Kidney (tissue), 14 donors: ENCODE results near the gene LRTM2. TPM values are rescaled to one million over a fixed set of nuclear protein-coding genes. Genes with fewer than 3 reads are reported as not detected.

Experiments
- DNase-seq, 5 donors: peaks; one replicate each; pipeline ENCODE4 v3.0.0-alpha.2; 2013 to 2020
- FAIRE-seq: peaks from 2 replicates; lab custom pipeline; 2012; peaks lifted over from hg19 to GRCh38; lab: Jason Lieb, UNC
- H3K27ac ChIP-seq, 2 donors: one replicate each; pipeline ENCODE4 v1.7.0; 2013; ENCODE audit warnings: low read depth in 2 of 2, low read length in 2 of 2, inconsistent platforms in 1 of 2
- H3K27me3 ChIP-seq: one replicate; pipeline ENCODE4 v1.7.1; 2013; ENCODE audit warnings: low read length, inconsistent platforms; ENCODE audit not compliant: control insufficient read depth, insufficient read depth
- H3K36me3 ChIP-seq, 3 donors: one replicate each; pipeline versions ENCODE4 v1.7.0 to v1.7.1; 2013; ENCODE audit warnings: low read length in 3 of 3, control low read depth in 1 of 3, inconsistent platforms in 1 of 3; ENCODE audit not compliant: insufficient read depth in 3 of 3, control insufficient read depth in 2 of 3
- H3K4me1 ChIP-seq, 3 donors: one replicate each; pipeline versions ENCODE4 v1.7.0 to v1.7.1; 2013; ENCODE audit warnings: low read length in 3 of 3, inconsistent platforms in 1 of 3, low read depth in 1 of 3; ENCODE audit not compliant: control insufficient read depth in 2 of 3, insufficient read depth in 2 of 3
- H3K4me3 ChIP-seq, 3 donors: one replicate each; pipeline versions ENCODE4 v1.7.0 to v1.8.1; 2013; ENCODE audit warnings: low read length in 3 of 3, control low read depth in 1 of 3, inconsistent platforms in 1 of 3
- H3K9ac ChIP-seq, 3 donors: one replicate each; pipeline versions ENCODE4 v1.7.0 to v1.7.1; 2013; ENCODE audit warnings: low read length in 3 of 3, control low read depth in 1 of 3, inconsistent platforms in 1 of 3
- H3K9me3 ChIP-seq, 3 donors: one replicate each; pipeline versions ENCODE4 v1.7.0 to v1.7.1; 2013; ENCODE audit warnings: low read length in 3 of 3, control low read depth in 1 of 3, inconsistent platforms in 1 of 3; ENCODE audit not compliant: control insufficient read depth in 2 of 3, insufficient read depth in 1 of 3
- intact Hi-C: fragments of 100-400 bp; cut with DNase I; formaldehyde crosslinking; loops from one replicate; pipeline ENCODE4 v1.11.1; 2022
- polyA plus RNA-seq: library from polyadenylated mRNA; stranded (reverse); fragments of 350-450 nt; fragmentation: Illumina TruSeq; extraction: RNeasy Lipid Tissue Mini Kit (QIAGEN cat#74804); gene quantifications from one replicate; pipeline ENCODE4 v1.2.3, GENCODE V29; 2014; ENCODE audit warnings: low read depth, low replicate concordance; ENCODE audit not compliant: insufficient read depth
- total RNA-seq: library from RNA; stranded (reverse); fragmentation: NEBNext Ultra II Directional; extraction: Animal tissue kit (Norgen Biotek cat#: 25700); gene quantifications from one replicate; pipeline ENCODE4 v1.2.1, GENCODE V29; 2021
- TF ChIP-seq, protein P1 (sequence below): IDR thresholded peaks from 3 replicates; pipeline ENCODE4 v1.5.1; 2012; ENCODE audit warnings: mild to moderate bottlenecking, moderate library complexity, borderline replicate concordance; ENCODE audit not compliant: insufficient read depth; ENCODE audit errors: extremely low read depth
- donor health status: control.
- donor health status: control.
- donor health status: control.
- donor health status: control.
- donor health status: control.
- donor health status: DM: yes; HTN: yes; CAD: no.
- donor health status: Normal renal cell carcinoma (clear cell type).

LRTM2 gene
- total and polyA plus RNA-seq, 2 donors from 2014 or later: not detected

DNA sequence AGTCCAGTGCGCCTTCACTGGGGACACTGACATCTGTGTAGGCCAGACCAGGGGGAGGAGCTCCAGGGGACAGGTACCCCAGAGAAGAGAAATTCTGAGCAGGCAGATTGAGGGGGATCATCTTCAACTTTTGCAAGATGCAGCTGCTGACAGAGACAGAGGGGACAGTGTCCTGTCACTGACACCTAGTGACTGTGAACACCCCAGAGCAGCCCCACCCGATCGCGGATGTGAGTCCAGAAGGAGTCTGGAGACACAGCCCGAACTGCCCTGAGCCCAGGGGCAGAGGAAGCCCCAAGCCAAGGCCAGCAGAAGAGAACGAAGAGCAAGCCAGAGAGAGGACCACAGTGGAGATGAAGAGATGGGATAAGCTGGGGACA lies 21.7 kb upstream of the LRTM2 start:
- DNase-seq: no peak

GRCh38 chr12:1799051-1799881 lies 21.1 kb upstream of the LRTM2 start:
- Histone ChIP-seq H3K4me1 (peaks cover 0 to 18% (median 4%) of the 10 kb centered on the region in 3 donors), H3K27ac (no peak overlapping the region), H3K27me3 (no peaks in the 10 kb centered on the region), H3K4me3 (no peak overlapping the region), H3K9ac (no peak overlapping the region), H3K9me3 (no peaks in the 10 kb centered on the region), H3K36me3 (no peaks in the 10 kb centered on the region)
- FAIRE-seq (no peak), DNase-seq (peak in 2 of 5 donors; percentile 37 to 65)
- intact Hi-C loops: loop anchor here (10.0 kb wide), 1 partner anchor 136 kb away; no protein-coding TSS in a partner anchor
- TF ChIP-seq, protein P1, sequence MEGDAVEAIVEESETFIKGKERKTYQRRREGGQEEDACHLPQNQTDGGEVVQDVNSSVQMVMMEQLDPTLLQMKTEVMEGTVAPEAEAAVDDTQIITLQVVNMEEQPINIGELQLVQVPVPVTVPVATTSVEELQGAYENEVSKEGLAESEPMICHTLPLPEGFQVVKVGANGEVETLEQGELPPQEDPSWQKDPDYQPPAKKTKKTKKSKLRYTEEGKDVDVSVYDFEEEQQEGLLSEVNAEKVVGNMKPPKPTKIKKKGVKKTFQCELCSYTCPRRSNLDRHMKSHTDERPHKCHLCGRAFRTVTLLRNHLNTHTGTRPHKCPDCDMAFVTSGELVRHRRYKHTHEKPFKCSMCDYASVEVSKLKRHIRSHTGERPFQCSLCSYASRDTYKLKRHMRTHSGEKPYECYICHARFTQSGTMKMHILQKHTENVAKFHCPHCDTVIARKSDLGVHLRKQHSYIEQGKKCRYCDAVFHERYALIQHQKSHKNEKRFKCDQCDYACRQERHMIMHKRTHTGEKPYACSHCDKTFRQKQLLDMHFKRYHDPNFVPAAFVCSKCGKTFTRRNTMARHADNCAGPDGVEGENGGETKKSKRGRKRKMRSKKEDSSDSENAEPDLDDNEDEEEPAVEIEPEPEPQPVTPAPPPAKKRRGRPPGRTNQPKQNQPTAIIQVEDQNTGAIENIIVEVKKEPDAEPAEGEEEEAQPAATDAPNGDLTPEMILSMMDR: no peak

More for the DNA sequence above, 21.7 kb upstream of the LRTM2 start:
- no peak overlapping the region for H3K27ac ChIP-seq
- no peak overlapping the region for H3K9ac ChIP-seq
- no peak overlapping the region for H3K4me3 ChIP-seq
- TF ChIP-seq, protein P1: no peak
- H3K36me3 ChIP-seq: no peaks in the 10 kb centered on the region
- H3K4me1 ChIP-seq: peaks cover 0 to 18% (median 4%) of the 10 kb centered on the region in 3 donors
- no peaks in the 10 kb centered on the region for H3K27me3 ChIP-seq
- no peaks in the 10 kb centered on the region for H3K9me3 ChIP-seq
- no peak for FAIRE-seq
- intact Hi-C loops: loop anchor here (10.0 kb wide), 1 partner anchor 136 kb away; no protein-coding TSS in a partner anchor

DNA sequence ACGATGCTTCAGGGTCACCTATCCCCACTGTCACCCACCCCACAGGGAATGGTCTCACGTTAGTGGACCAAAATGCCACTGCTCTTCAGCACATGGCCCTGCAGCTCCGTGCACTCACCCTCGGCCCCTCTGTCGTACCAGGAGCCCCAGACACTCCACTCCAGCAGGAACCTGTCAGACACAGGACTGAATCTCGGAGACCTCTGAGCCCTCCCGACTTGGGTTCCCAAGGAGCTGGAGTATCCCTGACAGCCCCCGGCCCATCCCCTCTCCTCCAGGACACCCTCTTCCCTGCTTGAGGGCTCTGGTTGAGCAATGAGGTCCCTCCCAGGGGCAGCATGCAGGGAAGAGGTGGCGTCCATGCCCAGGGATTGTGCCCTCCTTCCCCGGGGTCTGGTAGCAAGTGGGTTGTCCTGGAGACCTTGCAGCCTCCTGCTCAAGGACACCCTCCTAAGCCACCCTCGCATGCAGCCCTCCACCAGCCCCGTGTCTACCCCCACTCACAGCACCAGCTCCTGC lies 20.4 kb upstream of the LRTM2 start:
- peak in 1 of 5 donors; percentile 69 for DNase-seq
- no peak for FAIRE-seq
- Histone ChIP-seq H3K27me3 (no peaks in the 10 kb centered on the region), H3K9ac (no peak overlapping the region), H3K36me3 (no peaks in the 10 kb centered on the region), H3K9me3 (no peaks in the 10 kb centered on the region), H3K4me1 (peaks cover 2 to 15% (median 4%) of the 10 kb centered on the region in 3 donors), H3K27ac (no peak overlapping the region), H3K4me3 (no peak overlapping the region)
- TF ChIP-seq, protein P1: no peak
- intact Hi-C loops: loop anchor here (10.0 kb wide), 1 partner anchor 135 kb away; no protein-coding TSS in a partner anchor
